ENCODE measurements around the gene DLX4.

DLX4 gene, protein sequence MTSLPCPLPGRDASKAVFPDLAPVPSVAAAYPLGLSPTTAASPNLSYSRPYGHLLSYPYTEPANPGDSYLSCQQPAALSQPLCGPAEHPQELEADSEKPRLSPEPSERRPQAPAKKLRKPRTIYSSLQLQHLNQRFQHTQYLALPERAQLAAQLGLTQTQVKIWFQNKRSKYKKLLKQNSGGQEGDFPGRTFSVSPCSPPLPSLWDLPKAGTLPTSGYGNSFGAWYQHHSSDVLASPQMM

DNA sequence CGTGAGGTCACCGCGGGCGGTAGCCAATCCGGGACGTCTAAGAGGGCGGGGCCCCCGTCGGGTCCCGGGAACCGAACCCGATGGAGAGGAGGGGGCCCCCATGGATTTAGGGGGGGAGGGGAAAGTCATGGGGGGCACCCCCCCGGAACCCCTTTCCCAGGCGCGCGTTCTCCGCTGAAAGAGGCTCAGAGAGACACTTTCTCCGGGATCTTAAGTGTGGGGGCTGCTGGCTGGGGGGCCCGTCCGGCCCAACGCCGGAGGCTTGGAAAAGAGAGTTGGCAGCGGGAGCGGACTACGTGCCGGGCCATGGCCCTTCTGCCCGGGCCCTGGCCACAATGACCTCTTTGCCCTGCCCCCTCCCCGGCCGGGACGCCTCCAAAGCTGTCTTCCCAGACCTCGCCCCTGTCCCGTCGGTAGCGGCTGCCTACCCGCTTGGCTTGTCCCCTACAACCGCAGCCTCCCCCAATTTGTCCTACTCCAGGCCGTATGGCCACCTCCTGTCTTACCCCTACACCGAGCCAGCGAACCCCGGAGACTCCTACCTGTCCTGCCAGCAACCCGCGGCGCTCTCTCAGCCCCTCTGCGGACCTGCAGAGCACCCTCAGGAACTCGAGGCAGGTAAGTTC is at the start of gene DLX4:
TSS of gene DLX4 (plus strand) at position 57 of the 626 bp plus-strand sequence. CDS start at position 336, 279 bp downstream.
- DNase-seq (ENCODE audit: low spot score) = peak; percentile 52

DNA sequence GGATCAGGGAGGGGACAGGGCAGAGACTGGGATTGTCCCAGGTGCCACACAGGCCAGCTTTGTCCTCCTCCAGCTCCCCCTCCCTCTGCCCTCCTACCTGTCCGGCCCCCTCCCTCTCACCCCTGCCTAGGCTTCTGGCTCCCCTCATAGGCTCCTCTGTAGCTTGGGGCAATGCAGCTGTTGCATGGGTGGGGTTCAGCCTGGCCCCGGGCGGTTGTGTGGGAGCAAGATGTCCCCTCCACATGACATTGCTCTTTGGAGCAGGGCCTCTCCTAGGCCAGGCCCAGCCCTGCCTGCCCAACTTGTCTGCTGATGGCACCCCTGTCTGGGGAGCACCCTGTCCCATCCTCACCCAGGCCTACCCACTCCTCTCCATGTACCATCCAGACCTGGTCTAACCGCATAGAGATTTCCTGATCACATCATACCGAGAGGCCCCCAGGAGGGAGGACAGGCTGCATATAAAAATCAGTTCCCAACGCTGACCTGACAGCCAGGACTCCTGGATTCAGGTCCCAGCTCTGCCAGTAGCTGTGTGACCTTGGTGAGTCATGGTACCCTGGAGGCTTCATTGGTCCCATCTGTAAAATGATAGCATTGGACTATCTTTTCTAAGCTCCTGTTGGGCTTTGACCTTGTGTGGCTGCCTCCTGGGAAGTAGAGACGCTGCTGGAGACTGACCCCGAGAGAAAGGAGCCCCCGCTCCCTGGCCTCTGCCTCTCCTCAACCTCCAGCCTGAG is 48.8 kb upstream of the DLX4 start:
- no peak for DNase-seq (ENCODE audit: low spot score)

DNA sequence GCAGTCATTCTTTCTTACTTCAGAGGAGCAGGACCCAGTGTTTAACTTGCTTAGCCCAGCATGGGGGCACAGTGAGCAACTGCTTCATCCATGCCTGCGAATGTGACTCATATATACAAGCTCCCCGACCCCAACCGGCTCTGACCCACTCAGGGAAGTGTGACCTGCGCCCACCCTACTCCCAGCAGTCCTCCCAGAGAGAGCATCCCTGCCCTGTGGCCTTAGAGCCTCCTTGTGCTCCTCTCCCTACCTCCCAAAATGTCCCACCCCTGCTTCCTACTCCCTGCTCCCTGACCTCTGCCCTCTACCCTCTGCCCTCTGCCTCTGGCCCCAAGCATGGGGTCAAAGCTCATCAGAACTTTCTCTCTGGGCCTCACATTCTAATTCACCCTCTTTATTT is 46.9 kb upstream of the DLX4 start:
- no peak for DNase-seq (ENCODE audit: low spot score)

DNA sequence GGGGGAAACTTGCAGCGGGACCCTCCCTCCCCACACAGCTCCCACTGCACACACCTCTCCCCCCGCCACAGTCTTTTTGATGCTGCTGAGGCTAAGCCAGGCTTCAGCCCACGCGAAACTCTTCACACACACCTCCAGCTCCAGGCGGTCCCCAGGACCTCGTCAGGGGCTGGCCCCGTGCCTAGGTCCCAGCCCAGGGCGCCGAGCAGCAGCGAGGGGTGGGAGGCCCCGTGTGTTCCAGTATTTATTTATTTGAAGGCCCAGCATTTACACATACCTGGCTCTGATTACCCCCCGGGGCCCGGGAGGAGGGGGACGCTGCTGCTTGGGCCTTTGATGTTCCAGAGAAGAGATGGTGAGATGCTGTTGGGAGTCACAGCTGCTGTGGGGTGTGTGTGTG is 44.9 kb upstream of the DLX4 start:
- DNase-seq (ENCODE audit: low spot score) = no peak

DNA sequence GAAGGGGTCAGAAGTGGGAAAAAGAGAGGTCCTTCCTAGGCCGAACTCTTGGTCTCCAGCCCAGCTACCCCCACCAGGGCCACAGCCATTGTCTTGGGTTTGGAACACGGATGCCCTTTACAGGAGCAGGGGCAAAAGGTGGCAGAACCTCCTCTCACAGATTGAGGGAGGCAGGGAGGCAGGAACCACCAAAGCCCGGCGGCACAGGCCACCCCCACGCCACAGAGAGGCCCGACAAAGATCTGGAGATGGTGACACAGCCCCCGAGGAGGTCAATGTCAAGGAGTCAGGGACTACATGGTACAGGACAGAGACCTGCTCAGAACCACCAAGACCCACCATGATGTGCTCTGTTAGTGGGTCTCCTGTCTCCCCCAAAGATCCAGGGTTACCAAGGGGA is 44.4 kb upstream of the DLX4 start:
- no peak for DNase-seq (ENCODE audit: low spot score)

DNA sequence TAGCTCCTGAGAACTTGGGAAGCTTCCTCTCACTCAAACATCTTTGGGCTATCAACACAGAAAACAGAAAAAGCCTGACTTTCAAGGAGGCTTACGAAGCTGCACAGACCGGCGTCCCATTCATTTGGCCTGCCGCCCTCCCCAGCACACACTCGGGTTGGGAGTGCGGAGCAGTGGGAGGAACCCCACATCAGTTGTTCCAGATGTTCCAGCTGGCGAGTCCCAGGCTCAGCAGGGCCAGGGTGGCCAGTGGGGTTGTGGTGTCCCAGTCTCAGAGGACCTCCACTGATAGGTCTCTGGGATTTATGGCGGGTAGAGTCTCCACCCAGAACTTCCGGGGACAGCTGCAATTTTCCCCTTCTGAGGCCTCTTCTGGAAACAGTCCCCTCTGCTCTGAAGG is 43.1 kb upstream of the DLX4 start:
- no peak for DNase-seq (ENCODE audit: low spot score)

DNA sequence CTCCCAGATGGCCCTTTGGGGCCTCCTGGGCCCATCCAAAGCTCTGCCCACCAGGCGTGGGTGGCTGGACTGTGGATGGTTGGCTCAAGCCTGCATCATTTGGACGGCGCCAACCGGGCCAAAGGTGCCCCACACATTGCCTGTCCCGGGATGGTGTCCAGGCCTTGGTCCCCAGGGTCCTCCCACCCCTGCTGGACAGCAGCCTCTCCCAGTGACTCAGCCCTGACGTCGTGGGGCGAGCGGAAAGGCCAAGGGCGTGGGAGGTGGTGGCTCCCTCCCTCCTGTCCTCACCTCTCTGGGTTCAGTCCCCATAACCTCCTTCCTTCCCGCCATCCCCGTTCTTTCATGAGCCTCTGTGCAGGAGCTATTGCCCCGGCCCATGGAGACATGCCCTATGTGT is 42.1 kb upstream of the DLX4 start:
- no peak for DNase-seq (ENCODE audit: low spot score)

DNA sequence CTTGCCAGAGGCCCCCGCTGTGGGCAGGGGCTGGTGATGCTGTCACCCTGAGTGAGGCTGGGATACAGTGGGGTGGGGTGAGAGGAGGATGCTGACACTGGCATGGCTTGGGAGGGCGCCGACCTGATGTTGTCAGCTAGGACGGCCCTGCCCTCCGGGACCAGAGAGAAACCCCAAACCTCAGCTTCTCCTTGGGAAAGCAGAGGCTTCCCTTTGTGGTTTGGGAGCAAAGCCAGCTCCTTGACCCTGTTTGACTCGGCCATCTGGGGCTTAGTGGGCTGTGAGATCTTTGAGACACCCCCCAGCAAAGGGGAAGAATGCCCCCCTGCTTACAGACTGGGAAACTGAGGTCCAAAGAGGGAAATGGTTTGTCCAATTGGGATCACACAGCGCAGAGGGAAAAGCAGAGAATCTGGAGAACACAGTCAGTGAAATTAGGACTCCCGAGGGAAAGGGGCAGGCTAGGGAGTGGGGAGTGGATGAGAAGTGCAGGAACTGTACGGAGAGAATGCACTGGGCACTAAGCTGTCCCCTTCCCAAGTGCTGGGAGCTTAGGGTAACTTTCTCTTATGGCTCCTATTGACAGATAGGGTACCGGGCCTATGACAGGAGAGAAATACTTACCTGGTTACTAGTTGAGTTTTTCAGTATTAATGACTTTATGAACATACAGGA is 40.7 kb upstream of the DLX4 start:
- DNase-seq (ENCODE audit: low spot score) = no peak

DNA sequence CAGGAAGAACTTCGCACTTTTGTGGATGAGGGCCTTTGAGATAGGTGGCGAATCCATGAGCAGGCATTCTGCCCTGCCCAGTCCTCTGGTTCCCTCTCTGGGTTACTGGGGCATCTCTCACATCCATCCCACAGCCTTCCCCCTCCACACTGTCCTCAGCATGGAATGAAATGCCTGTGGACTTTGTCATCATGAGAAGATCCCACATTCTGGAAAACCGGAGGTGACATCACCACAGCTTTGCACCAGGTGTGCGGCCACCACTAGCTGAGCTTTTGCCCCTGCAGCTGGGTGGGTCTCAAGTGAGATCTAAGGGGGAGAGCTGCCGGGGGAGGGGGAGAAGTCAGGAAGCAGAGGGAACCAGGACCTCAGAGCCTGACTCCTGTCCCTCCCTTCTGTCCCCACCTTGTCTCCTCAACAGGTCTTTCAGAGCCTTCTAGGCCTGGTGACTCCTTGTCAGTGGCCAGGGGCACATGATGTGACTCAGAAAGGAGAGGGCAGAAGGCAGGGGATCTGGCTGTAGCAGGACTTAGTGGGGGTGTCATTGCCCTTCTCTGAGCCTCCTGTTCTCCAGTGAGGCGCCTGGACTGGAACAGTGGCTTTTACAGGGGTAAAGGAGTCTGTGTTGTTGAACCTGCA is 40.0 kb upstream of the DLX4 start:
- no peak for DNase-seq (ENCODE audit: low spot score)

DNA sequence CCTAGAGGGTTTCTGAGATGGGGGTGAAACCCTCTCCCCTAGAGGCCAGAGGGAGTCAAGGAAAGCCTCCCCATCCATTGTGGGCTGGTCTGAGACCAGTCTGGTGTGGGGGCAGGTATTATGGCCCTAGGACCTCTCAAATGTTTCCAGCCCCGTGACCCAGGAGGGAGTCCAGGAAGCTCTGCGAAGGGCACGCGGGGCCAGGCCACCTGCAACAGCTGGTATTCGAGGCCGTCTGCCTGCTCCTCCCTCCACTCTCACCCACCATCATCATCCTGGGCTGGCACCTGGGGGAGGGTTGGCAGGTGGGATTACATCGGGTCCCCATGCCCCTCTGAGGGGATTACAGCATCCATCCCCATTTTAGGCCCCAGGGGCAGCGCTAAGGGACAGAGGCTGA is 38.1 kb upstream of the DLX4 start:
- no peak for DNase-seq (ENCODE audit: low spot score)

DNA sequence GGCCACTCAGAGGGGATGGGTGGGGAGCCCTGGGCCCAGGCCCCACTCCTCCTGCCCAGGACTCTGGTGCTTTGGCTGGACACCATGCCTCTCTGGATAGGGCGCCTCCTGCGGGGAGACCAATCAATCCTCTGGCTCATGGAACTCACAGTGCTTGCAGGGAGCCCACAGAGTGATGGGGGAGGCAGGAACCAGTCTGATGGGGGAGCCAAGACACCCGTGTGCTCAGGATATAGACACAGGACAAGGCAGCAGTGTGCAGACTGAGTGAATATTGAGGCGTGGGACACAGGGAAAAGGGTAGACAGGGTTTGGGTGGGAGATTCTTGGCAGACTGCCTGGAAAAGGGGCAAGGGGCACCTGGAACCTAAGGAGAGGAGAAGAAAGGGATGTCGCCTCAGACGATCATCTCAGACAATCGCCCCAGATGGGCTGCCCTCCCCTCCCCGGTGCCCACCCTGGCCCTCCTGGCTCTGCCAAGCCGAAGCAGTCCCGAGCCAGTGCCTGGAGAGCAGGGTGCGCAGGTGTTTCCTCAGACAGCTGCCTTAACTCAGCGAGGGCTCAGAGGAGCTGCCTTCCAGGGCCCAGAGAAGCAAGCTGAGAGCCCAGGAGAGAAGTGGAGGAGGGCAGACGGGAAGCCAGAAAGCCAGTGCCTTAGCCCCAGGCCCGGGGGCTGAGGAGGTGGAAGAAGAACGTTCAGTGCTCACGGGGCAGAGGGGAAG is 37.4 kb upstream of the DLX4 start:
- no peak for DNase-seq (ENCODE audit: low spot score)

DNA sequence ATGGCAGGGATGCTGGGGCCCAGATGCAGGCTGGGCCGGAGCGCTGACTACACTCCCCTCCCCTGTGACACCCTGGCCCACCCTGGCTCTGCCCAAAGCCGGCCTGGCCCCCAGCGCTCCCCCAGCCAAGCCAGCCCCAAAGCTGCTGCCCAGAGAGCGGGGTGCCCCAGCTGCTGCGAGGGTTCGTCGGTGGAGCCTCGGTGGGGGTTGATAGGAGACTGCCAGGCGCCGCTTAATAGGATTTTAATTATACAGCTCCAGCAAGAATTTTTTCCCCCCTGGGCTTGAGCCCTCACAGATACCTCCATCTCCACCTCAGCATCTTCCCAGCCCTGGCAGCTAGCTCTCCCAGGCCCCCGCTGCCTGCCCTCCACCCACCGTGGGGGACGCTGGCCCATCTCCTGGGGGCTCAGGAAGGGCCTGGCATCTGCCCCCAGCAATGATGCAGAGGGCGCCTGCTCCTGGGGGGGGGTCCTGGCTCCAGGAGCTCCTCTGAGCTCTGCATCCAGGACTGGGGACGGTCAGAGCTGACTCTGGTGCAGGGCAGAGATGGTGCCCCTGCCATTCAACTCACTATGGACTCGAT is 36.8 kb upstream of the DLX4 start:
- DNase-seq (ENCODE audit: low spot score) = no peak

DNA sequence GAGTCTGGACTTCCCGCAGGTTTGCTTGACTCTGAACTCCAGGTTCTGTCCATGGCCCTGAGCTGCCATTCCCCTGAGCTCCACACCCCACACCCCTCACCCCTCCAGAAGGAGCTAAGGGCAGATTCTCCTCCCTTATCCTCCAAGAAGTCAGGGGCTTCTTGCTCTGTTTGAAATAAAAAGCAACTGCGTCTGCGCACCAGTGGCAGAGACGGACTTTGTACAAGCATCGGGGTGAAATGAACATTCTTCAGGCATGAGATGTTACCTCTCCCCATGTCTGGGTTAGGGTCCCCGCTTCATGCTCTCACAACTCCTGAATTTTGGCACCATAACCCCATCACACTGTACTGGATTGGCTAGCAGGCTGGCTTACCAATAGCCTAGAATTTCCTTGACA is 36.1 kb upstream of the DLX4 start:
- DNase-seq (ENCODE audit: low spot score) = no peak

DNA sequence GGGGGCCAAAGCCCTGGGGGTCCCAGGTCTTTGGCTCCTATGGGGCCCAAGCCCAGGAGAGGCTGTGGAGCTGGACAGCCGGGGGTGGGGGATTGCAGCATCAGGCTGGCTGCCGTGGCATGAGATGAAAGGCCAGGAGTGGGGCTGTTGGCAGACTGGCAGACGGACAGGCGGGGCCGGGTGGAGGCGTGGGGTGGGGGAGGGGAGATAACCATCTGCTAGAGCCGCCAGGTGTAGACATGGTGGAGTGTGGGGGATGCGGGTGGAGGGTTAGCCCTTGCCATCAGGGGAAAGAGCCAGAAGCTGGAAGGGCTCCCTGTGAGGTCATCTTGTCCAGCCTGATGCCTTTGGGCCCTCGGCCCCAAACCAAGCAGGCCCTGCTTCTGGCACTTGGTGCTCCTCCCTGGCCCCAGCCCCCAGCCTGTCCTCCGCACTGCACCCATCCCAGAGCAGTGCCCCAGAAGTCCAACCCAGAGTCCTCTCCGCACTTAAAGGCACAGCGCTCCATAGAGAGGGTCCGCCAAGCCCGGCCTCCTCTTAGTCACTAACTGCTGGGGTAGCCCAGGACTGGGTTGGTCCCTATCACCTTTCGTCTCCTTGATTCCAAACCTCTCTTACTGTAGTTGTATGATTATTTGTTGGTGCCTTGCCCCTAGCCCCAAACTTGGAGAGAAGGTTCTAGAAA is 33.3 kb upstream of the DLX4 start:
- DNase-seq (ENCODE audit: low spot score) = no peak

DNA sequence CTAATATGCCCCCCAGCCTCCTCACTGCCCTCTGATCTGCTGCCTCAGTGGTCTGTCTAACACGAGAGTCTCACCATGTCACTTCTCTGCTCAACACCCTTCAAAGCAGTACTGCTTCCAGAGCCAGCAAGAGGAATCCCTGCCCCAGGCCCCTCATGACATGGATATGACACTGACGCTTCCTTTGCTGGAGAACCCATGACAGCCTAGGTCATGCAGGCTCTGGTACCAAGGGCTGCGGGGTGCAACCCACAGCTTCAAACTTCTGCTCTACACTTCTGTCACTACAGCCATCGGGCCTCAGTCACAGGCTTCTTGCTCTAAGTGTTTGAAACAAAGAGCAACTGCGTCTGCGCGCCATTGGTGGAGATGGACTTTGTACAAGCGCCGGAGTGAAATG is 32.6 kb upstream of the DLX4 start:
- no peak for DNase-seq (ENCODE audit: low spot score)

DNA sequence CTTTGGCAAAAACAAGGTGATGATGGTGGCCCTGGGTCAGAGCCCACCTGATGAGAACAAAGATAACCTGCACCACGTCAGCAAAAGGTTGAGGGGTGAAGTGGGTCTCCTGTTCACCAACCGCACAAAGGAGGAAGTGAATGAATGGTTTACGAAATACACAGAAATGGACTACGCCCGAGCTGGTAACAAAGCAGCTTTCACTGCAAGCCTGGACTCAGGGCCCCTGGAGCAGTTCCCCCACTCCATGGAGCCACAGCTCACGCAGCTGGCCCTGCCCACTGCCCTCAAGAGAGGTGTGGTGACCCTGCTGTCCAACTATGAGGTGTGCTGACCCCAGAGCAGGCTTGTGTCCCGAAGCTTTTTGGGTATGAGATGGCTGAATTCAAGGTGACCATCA is 29.7 kb upstream of the DLX4 start:
- no peak for DNase-seq (ENCODE audit: low spot score)

DNA sequence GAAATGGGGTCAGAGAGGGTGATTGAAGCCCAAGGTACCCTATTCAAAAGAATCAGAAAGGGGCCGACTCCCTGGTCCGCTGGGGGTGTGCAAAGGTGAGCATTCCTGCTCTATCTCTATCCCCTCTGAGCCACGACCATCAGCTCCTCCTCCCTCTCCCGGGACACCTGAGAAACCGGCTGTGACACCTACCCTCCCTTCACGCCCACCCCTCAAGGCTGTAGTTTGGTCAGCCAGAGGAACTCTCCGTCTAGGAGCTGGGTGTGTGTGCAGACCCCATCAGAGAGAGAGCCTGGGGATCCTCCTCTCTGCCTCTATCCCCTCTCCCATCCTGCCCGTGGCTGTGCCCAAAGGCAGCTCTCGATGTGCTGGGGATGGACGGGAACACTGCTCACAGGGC is 27.6 kb upstream of the DLX4 start:
- no peak for DNase-seq (ENCODE audit: low spot score)

DNA sequence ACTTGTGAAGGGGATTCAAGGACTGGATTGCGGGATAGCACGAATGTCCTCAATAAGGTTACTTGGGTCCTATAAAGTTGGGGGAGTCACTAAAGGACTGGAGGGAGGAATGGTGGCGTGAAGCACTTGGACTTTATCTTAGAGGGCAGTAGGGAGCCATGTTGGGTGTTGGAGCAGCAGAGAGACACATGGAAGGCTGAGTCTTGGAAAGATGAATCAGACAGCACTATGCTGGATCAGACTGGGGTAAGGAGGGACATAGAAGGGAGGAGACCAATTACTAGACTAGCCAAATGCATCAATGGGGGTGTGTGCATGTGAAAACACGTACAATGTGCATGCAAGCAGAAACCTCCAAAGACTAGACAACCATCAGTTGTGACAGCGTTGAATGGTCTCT is 26.0 kb upstream of the DLX4 start:
- no peak for DNase-seq (ENCODE audit: low spot score)

DNA sequence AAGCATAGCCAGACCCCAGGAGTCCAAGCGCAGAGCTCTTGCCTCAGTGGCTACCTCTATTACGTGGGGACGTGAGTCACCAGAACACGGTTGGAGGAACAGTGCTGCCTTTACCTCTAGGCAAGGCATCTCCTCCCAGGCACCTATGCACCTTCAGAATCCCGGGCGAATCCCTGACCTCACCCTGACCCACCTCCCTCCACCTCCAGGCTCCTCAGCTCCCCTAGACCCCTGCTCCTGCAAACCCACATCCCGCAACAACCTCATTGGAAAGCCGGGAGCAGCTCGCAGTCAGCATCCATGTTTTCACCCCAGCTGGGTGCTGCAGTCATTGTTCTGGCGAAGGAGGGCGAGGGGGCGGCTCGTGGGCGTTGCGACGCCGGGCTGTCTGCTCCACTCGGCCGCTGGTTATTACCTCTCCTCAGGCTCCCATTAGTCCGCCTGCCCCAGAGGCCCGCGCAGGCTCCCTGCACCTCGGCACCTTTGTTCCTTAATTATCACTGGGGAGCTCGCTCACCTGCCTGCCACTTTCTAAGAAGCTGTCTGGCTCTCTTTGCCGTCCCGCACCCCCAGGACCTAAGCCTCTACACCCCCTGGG is 24.6 kb upstream of the DLX4 start:
- no peak for DNase-seq (ENCODE audit: low spot score)

DNA sequence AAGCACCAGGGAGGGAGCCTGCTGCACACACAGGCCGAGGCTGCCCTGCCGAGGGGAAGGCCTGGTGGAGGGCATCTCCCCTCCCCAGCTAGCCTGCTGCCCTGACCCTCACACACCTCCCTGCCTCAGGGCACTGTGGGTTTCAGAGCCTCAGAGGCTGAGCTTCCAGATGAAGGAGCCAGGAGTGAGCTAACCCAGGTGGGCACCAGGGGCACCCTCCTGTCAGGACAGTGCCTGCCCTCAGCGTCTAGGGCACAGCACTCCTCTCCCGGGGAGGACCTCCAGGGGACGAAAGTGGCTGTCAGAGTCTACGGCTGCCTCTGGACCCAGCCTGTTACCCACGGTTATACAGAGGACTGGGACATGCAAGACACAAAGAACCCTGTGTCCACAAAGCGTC is 22.8 kb upstream of the DLX4 start:
- no peak for DNase-seq (ENCODE audit: low spot score)
